Breast epithelium (tissue), 3 donors: Measurements from ENCODE around the gene CACNA1E.

Experiments
- CTCF ChIP-seq, 3 donors: fragments of 450-650 bp; IDR thresholded peaks; one replicate each; pipeline ENCODE4 v1.5.1; 2016 to 2017; ENCODE audit warnings: antibody characterized with exemption in 3 of 3, mild to moderate bottlenecking in 3 of 3, moderate library complexity in 3 of 3
- POLR2A ChIP-seq: fragments of 450-650 bp; IDR thresholded peaks from one replicate; pipeline ENCODE4 v1.6.1; 2016; ENCODE audit warnings: antibody characterized with exemption, mild to moderate bottlenecking, moderate library complexity
- POLR2AphosphoS5 ChIP-seq, 3 donors: sonication (generic); formaldehyde crosslinking; IDR thresholded peaks; one replicate each; pipeline ENCODE4 v1.6.1; 2017; ENCODE audit warnings: antibody characterized with exemption in 3 of 3

GRCh38 chr1:181445436-181445835 is 37.9 kb upstream of the CACNA1E start:
- TF ChIP-seq POLR2AphosphoS5 (IDR thresholded peaks at IDR 0.05) (no peak), POLR2A (no peak), CTCF (IDR thresholded peaks at IDR 0.05) (no peak)
